Measurements from ENCODE around the gene NOTUM. TPM values are rescaled to one million over a fixed set of nuclear protein-coding genes. Genes with fewer than 3 reads are reported as not detected.

NOTUM gene
- total RNA-seq, 5 donors from 2014 or later (not counting 1 experiment from before 2014, with no cell fraction given), result 0.13 to 0.33 (median 0.29) TPM; not detected in 2

DNA sequence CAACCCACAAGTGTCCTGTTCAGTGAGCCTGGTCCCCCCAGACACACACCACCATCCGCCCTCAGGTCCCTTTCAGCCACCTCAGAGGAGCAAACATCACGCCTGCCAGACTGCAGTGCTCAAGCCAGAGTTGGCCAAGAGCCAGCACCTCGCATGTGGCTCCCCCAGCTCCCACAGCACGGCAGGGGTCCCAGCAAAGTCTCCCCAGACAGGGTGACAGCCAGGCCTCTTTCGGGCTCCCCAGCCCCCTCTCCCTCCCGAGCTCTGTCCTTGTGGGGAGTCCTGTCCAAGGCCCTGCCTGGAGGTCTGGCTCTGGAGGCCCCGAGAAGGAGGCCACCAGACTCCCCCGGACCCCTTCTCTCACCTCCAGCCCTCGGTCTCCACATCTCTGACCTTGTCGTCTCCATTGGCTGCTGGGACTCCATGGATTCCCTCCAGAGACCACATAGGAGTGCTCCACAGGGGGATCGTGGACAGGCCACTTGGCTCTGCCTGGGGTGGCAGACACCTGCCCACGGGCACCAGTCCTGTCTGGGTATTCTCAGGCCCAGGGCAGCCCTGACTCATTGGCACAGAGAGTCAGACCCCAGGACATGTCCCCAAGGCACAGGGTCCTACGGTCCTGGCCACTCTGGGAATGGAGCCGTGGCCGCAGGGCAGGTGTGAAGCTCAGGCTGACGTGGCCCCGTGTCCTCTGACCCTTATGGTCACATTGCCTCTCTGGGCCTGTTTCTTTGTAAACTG is 12.2 kb downstream of the NOTUM start:
- ChIA-PET CTCF (no interaction called here), POLR2A (no interaction called here)
- H3K4me1 Mint-ChIP-seq, result peaks cover 2 to 10% (median 7%) of the 10 kb centered on the region in 3 donors
- Histone ChIP-seq H3K4me3 (ENCODE audit: control insufficient read depth in 1 of 2, extremely low read depth in 1 of 2, low read length in 1 of 2) (no peak overlapping the region), H3K36me3 (ENCODE audit: control insufficient read depth in 2 of 2, extremely low read depth in 1 of 2, insufficient read depth in 1 of 2, low read length in 1 of 2) (no peaks in the 10 kb centered on the region), H3K4me1 (ENCODE audit: control insufficient read depth in 1 of 2, extremely low read depth in 1 of 2, insufficient read depth in 2 of 2, low read length in 2 of 2) (peaks cover 5 to 7% of the 10 kb centered on the region in 2 experiments), H3K27ac (ENCODE audit: low read length) (no peak overlapping the region), H3K27me3 (replicated peaks in 1 of 2; ENCODE audit: control insufficient read depth in 2 of 2, extremely low read depth in 1 of 2, insufficient read depth in 2 of 2, low read length in 1 of 2) (peaks cover 0 to 8% of the 10 kb centered on the region in 2 experiments), H3K9me3 (no peaks in the 10 kb centered on the region)
- DNase-seq (no peak), ATAC-seq (replicated peaks in 1 of 4) (no peak)
- no peak overlapping the region for H3K27ac Mint-ChIP-seq
- no peaks in the 10 kb centered on the region for H3K9me3 Mint-ChIP-seq
- no peak overlapping the region for H3K4me3 Mint-ChIP-seq
- no peaks in the 10 kb centered on the region for H3K36me3 Mint-ChIP-seq
- 77% methylated on average over 16 of the region's 17 CpGs for WGBS (ENCODE audit: insufficient coverage)
- peaks cover 0 to 2% of the 10 kb centered on the region in 2 donors for H3K27me3 Mint-ChIP-seq

DNA sequence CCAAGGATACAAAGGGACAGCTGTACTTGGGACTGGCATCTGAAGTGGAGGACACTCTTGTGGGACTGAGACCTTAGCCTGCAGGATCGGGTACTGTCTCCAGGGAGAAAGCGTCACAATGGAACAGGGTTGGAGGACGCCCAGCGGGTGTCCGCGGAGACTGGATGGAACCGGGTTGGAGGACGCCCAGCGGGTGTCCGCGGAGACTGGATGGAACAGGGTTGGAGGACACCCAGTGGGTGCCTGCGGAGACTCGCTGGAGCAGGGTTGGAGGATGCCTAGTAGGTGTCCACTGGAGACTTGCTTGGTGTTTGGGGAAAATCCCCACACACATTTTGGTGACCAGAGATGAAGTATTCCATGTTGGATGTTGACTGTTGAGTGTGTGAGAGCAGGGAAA is 13.8 kb downstream of the NOTUM start, which contains the start of gene MYADML2:
MYADML2 (minus strand) TSS at position 45 of the 400 bp plus-strand sequence. CDS start 5,492 bp downstream, outside the sequence.
- H3K27me3 ChIP-seq (replicated peaks in 1 of 2; ENCODE audit: control insufficient read depth in 2 of 2, extremely low read depth in 1 of 2, insufficient read depth in 2 of 2, low read length in 1 of 2), result peaks cover 0 to 18% of the 10 kb centered on the region in 2 experiments
- H3K9me3 ChIP-seq, result no peaks in the 10 kb centered on the region
- no peak within 1 kb of the TSS for H3K27ac ChIP-seq (ENCODE audit: low read length)
- no peak for ATAC-seq (replicated peaks in 1 of 4)
- Mint-ChIP-seq H3K9me3 (no peaks in the 10 kb centered on the region), H3K4me1 (peaks cover 0 to 8% (median 6%) of the 10 kb centered on the region in 3 donors), H3K36me3 (no peaks in the 10 kb centered on the region), H3K27ac (peak within 1 kb of the TSS in 1 of 2 donors; percentile 7), H3K4me3 (no peak within 1 kb of the TSS), H3K27me3 (peaks cover 0 to 6% of the 10 kb centered on the region in 2 donors)
- no peaks in the 10 kb centered on the region for H3K4me1 ChIP-seq (ENCODE audit: control insufficient read depth in 1 of 2, extremely low read depth in 1 of 2, insufficient read depth in 2 of 2, low read length in 2 of 2)
- CTCF ChIA-PET, result no interaction called here
- H3K36me3 ChIP-seq (ENCODE audit: control insufficient read depth in 2 of 2, extremely low read depth in 1 of 2, insufficient read depth in 1 of 2, low read length in 1 of 2), result no peaks in the 10 kb centered on the region
- POLR2A ChIA-PET, result no interaction called here
- 87% methylated on average over 4 of the region's 13 CpGs for WGBS (ENCODE audit: insufficient coverage)
- no peak within 1 kb of the TSS for H3K4me3 ChIP-seq (ENCODE audit: control insufficient read depth in 1 of 2, extremely low read depth in 1 of 2, low read length in 1 of 2)
- no peak for DNase-seq

- H3K4me3 Mint-ChIP-seq, result no peak overlapping the region
- ChIA-PET POLR2A (no interaction called here), CTCF (interaction anchor here in 1 of 2 donors (0.7 kb wide), 1 partner anchor 17 kb away, joined by 4 read pairs; the partner anchor contains the start of gene MAFG)
- DNase-seq (no peak), ATAC-seq (replicated peaks in 1 of 4) (no peak)
- WGBS (ENCODE audit: insufficient coverage), result 94% methylated on average over 7 of the region's 9 CpGs
- H3K4me1 Mint-ChIP-seq, result no peaks in the 10 kb centered on the region
- peaks cover 0 to 9% of the 10 kb centered on the region in 2 donors for H3K27me3 Mint-ChIP-seq
- H3K27ac Mint-ChIP-seq, result no peak overlapping the region
- H3K4me1 ChIP-seq (ENCODE audit: control insufficient read depth in 1 of 2, extremely low read depth in 1 of 2, insufficient read depth in 2 of 2, low read length in 2 of 2), result no peaks in the 10 kb centered on the region
- H3K9me3 ChIP-seq, result no peaks in the 10 kb centered on the region
- H3K36me3 ChIP-seq (ENCODE audit: control insufficient read depth in 2 of 2, extremely low read depth in 1 of 2, insufficient read depth in 1 of 2, low read length in 1 of 2), result no peaks in the 10 kb centered on the region
- H3K27me3 ChIP-seq (replicated peaks in 1 of 2; ENCODE audit: control insufficient read depth in 2 of 2, extremely low read depth in 1 of 2, insufficient read depth in 2 of 2, low read length in 1 of 2), result peaks cover 0 to 42% of the 10 kb centered on the region in 2 experiments
- no peaks in the 10 kb centered on the region for H3K9me3 Mint-ChIP-seq
- no peak overlapping the region for H3K27ac ChIP-seq (ENCODE audit: low read length)
- H3K4me3 ChIP-seq (ENCODE audit: control insufficient read depth in 1 of 2, extremely low read depth in 1 of 2, low read length in 1 of 2), result no peak overlapping the region
- H3K36me3 Mint-ChIP-seq, result no peaks in the 10 kb centered on the region
These were observed 16.1 kb downstream of the NOTUM start for GRCh38 chr17:81944858-81945257.

- Mint-ChIP-seq H3K36me3 (no peaks in the 10 kb centered on the region), H3K4me3 (no peak overlapping the region), H3K27me3 (peaks cover 0 to 9% of the 10 kb centered on the region in 2 donors), H3K9me3 (no peaks in the 10 kb centered on the region), H3K27ac (no peak overlapping the region), H3K4me1 (peaks cover 3 to 5% (median 5%) of the 10 kb centered on the region in 3 donors)
- Histone ChIP-seq H3K36me3 (ENCODE audit: control insufficient read depth in 2 of 2, extremely low read depth in 1 of 2, insufficient read depth in 1 of 2, low read length in 1 of 2) (no peaks in the 10 kb centered on the region), H3K9me3 (no peaks in the 10 kb centered on the region), H3K4me1 (ENCODE audit: control insufficient read depth in 1 of 2, extremely low read depth in 1 of 2, insufficient read depth in 2 of 2, low read length in 2 of 2) (peaks cover 0 to 9% of the 10 kb centered on the region in 2 experiments), H3K4me3 (ENCODE audit: control insufficient read depth in 1 of 2, extremely low read depth in 1 of 2, low read length in 1 of 2) (no peak overlapping the region), H3K27ac (ENCODE audit: low read length) (no peak overlapping the region), H3K27me3 (replicated peaks in 1 of 2; ENCODE audit: control insufficient read depth in 2 of 2, extremely low read depth in 1 of 2, insufficient read depth in 2 of 2, low read length in 1 of 2) (peaks cover 0 to 54% of the 10 kb centered on the region in 2 experiments)
- CTCF ChIA-PET, result no interaction called here
- ATAC-seq (replicated peaks in 1 of 4) (no peak), DNase-seq (no peak)
- POLR2A ChIA-PET, result no interaction called here
- 70% methylated on average over 7 of the region's 12 CpGs for WGBS (ENCODE audit: insufficient coverage)
These were observed 18.8 kb downstream of the NOTUM start for GRCh38 chr17:81942167-81942553.

GRCh38 chr17:81941484-81942166 is 19.4 kb downstream of the NOTUM start:
- Histone ChIP-seq H3K4me1 (ENCODE audit: control insufficient read depth in 1 of 2, extremely low read depth in 1 of 2, insufficient read depth in 2 of 2, low read length in 2 of 2) (peaks cover 3 to 13% of the 10 kb centered on the region in 2 experiments), H3K36me3 (ENCODE audit: control insufficient read depth in 2 of 2, extremely low read depth in 1 of 2, insufficient read depth in 1 of 2, low read length in 1 of 2) (no peaks in the 10 kb centered on the region), H3K9me3 (no peaks in the 10 kb centered on the region), H3K27ac (ENCODE audit: low read length) (no peak overlapping the region), H3K27me3 (replicated peaks in 1 of 2; ENCODE audit: control insufficient read depth in 2 of 2, extremely low read depth in 1 of 2, insufficient read depth in 2 of 2, low read length in 1 of 2) (peaks cover 0 to 57% of the 10 kb centered on the region in 2 experiments), H3K4me3 (ENCODE audit: control insufficient read depth in 1 of 2, extremely low read depth in 1 of 2, low read length in 1 of 2) (no peak overlapping the region)
- ChIA-PET POLR2A (no interaction called here), CTCF (no interaction called here)
- peaks cover 3 to 5% (median 5%) of the 10 kb centered on the region in 3 donors for H3K4me1 Mint-ChIP-seq
- 62% methylated on average over 24 of the region's 30 CpGs for WGBS (ENCODE audit: insufficient coverage)
- no peak overlapping the region for H3K27ac Mint-ChIP-seq
- no peak overlapping the region for H3K4me3 Mint-ChIP-seq
- H3K36me3 Mint-ChIP-seq, result no peaks in the 10 kb centered on the region
- peaks cover 0 to 7% of the 10 kb centered on the region in 2 donors for H3K27me3 Mint-ChIP-seq
- DNase-seq (no peak), ATAC-seq (replicated peaks in 1 of 4) (no peak)
- H3K9me3 Mint-ChIP-seq, result no peaks in the 10 kb centered on the region

DNA sequence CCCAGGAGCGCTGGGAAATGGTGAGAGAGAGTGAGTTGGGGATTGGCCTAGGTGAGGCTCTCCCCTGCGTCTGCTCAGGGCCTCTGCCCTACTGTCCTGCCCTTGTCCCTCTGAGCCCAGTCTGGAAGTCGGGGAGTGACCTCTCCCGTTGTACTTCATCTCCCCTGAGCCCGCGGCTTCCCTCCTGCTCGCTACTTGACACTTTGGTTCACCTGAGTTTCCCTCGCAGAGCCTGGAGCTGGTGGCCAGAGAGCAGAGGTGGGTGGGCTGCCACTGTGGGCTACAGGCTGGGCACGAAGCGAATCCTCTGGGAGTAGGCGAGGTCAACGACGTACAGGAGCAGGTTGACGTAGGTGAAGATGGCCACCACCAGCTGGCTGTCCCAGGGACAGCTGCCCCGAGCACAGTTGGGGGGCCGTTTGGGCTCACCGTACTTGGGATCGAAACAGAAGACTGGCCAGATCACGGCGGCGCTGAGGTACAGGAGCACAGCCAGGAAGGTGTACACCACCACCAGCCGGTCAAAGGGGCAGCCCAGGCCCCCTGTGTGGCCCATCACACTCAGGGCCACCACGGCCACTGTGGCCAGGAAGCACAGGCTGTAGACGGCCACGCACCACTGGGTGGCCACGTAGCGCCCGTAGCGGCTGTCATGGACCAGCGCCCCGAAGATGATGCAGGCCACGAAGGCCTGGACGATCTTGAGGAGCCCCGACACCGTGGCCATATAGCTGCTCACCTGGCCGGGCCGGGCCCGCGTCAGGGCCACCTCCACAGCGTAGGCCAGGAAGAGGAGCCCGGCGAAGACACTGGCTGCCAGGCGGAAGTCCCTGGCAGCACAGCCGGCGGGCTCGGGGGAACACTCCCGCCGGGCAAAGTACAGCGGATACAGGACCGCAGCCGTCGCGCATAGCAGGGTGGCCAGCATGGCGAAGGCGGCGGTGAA is 20.2 kb downstream of the NOTUM start:
- Histone ChIP-seq H3K36me3 (ENCODE audit: control insufficient read depth in 2 of 2, extremely low read depth in 1 of 2, insufficient read depth in 1 of 2, low read length in 1 of 2) (no peaks in the 10 kb centered on the region), H3K9me3 (no peaks in the 10 kb centered on the region), H3K27ac (ENCODE audit: low read length) (no peak overlapping the region), H3K27me3 (replicated peaks in 1 of 2; ENCODE audit: control insufficient read depth in 2 of 2, extremely low read depth in 1 of 2, insufficient read depth in 2 of 2, low read length in 1 of 2) (peaks cover 0 to 60% of the 10 kb centered on the region in 2 experiments), H3K4me3 (ENCODE audit: control insufficient read depth in 1 of 2, extremely low read depth in 1 of 2, low read length in 1 of 2) (no peak overlapping the region), H3K4me1 (ENCODE audit: control insufficient read depth in 1 of 2, extremely low read depth in 1 of 2, insufficient read depth in 2 of 2, low read length in 2 of 2) (peaks cover 4 to 16% of the 10 kb centered on the region in 2 experiments)
- Mint-ChIP-seq H3K27me3 (peaks cover 0 to 7% of the 10 kb centered on the region in 2 donors), H3K4me1 (peaks cover 5 to 6% (median 5%) of the 10 kb centered on the region in 3 donors), H3K27ac (no peak overlapping the region), H3K9me3 (no peaks in the 10 kb centered on the region), H3K4me3 (no peak overlapping the region), H3K36me3 (no peaks in the 10 kb centered on the region)
- ATAC-seq (replicated peaks in 1 of 4) (no peak), DNase-seq (no peak)
- CTCF ChIA-PET, result no interaction called here
- 93% methylated on average over 56 of the region's 56 CpGs for WGBS (ENCODE audit: insufficient coverage)
- POLR2A ChIA-PET, result no interaction called here
